SK-N-MC (cell line): ENCODE measurements around the gene PCDHA5.

Source experiments
- EZH2 ChIP-seq: fragments of 200-600 bp; sonication (generic); IDR thresholded peaks from one replicate; pipeline ENCODE4 v1.6.1; 2017; ENCODE audit warnings: antibody characterized with exemption
- FOXP2 ChIP-seq: optimal IDR thresholded peaks from 2 replicates; pipeline ENCODE3; 2011; ENCODE audit warnings: mild to moderate bottlenecking, moderate library complexity; ENCODE audit not compliant: insufficient read depth; ENCODE audit errors: extremely low read length, control extremely low read depth
- POLR2AphosphoS5 ChIP-seq: IDR thresholded peaks from 2 replicates; pipeline ENCODE4 v1.6.1; 2012; ENCODE audit warnings: mild to moderate bottlenecking, low read depth, low read length, borderline replicate concordance

DNA sequence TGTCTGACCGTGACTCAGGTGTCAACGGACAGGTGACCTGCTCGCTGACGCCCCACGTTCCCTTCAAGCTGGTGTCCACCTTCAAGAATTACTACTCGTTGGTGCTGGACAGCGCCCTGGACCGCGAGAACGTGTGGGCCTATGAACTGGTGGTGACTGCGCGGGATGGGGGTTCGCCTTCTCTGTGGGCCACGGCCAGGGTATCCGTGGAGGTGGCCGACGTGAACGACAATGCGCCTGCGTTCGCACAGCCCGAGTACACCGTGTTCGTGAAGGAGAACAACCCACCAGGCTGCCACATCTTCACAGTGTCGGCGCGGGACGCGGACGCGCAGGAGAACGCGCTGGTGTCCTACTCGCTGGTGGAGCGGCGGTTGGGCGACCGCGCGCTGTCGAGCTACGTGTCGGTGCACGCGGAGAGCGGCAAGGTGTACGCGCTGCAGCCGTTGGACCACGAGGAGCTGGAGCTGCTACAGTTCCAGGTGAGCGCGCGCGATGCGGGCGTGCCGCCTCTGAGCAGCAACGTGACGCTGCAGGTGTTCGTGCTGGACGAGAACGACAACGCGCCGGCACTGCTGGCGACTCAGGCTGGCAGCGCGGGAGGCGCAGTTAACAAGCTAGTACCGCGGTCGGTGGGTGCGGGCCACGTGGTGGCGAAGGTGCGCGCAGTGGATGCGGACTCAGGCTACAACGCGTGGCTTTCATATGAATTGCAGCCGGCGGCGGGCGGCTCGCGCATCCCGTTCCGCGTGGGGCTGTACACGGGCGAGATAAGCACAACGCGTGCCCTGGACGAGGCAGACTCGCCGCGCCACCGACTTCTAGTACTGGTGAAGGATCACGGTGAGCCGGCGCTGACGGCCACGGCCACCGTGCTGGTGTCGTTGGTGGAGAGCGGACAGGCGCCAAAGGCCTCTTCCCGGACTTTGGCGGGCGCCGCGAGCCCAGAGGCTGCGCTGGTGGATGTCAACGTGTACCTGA, 49.1 kb downstream of the PCDHA5 start:
- TF ChIP-seq EZH2 (no peak), POLR2AphosphoS5 (no peak), FOXP2 (no peak)
